NCI-H2196 treated with DMSO at 0.1 percent for 48 hours (cell line): ENCODE measurements around the gene PTPN3.

ENCODE experiments used
- DNase-seq: peaks from one replicate; lab custom pipeline; 2025; ENCODE audit not compliant: unreplicated experiment; lab: John Stamatoyannopoulos, UW

Gene PTPN3

DNA sequence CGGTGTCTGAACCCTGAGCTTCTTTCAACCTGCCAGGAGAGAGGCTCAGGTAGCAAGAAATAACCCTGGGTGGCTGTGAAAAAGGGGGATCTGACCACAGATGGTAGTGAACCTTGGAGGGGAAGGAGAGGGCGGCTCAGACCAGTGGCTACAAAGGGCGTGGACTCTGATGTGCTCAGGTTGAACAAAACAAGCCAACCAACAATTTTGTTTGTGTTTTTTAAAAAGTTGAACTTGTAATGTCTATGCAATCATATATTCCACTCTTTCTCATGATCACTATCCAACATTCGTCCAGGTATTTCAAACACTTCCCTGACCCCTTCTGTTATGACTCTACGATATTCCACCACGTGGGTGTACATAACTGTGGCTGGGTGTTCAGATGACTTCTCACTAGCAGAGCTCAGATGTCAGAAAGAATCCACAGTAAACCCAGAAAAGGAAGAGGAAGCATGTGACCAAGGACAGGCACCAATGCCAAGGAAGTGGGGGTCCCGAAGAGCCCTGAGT is 20.0 kb downstream of the PTPN3 start:
- DNase-seq = no peak

DNA sequence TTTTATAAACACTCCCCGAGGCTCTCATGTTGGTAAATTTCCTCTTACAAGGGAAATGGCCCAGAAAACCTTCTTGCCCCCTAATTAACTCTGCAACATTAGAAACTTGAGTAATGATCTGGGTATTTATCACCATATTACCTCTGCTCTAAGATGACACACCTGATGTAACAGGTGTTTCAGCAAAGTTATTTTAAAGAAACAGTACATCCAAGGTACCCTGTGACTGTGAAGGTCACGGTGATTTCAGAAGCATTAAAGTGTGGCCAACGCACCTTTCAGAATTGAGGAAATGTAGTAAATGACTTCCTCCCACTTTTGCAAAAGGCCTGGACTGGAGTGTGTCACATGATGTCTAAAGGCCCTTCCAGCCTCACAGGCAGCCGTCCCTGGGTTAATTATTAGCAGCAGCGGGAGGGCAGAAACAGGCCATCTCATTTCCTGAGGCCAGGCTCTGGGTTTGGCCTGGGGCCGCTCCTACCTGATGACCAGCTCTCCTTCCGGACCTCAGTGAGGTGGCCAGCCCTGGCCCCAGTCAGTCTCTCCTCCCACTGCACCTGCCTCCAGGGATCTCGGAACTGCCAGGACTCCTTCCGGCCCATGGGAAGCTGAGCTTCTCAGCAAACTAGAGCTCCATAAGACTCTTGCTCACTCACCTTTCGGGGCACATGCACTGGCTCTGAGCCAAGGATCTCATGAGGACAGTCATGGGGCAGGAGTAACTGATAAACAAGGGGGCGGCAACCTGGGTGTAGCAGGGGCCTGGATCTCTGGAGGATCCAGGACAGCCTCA is 20.7 kb downstream of the PTPN3 start:
- peak; percentile 59 for DNase-seq

DNA sequence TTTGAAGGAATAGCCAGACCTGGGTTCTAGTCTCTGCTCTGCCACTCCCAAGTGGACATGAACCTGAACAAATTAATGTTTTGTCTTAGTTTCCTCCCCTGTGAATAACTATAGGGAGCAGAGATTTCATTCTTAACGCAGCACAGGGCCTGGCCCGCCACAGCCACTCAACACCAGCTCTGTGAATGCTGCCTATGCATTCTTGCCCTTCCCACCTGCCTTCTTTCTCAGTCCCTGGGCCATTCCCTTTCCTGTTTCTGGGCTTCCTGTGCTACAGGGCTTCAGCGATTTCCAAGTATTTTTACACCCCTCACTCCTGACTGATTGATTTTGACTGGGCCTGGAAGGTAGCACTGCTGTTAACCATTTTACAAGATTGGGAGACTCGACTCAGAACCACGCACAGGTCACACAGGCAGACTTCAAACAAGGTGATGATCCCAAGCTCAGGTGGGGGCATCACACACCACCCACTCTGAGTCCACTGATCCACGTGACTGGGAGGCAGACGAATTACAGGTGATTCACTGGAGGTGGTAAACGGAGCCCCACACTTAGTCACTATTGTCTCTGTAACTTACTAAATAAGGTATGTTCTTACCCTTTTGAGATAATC is 21.4 kb downstream of the PTPN3 start:
- DNase-seq = no peak

DNA sequence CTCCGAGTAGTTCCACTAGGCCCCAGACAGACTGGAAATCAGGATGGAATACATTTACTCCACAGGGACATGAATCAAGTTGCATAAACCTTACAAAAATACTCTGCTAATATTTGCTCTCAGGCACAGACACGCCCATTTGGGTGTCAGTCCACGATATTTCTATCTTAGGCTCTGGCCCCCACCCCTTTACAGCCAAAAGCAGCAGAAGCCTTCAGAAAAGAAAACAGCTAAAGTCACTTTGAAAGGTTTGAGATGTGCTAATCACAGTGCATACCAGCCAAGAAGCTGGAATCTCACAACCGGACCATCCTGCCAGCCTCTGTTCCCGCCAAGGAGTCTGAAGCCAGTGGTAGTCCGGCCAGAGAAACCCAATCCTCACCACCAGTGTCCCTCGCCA is 22.6 kb downstream of the PTPN3 start:
- DNase-seq = no peak

DNA sequence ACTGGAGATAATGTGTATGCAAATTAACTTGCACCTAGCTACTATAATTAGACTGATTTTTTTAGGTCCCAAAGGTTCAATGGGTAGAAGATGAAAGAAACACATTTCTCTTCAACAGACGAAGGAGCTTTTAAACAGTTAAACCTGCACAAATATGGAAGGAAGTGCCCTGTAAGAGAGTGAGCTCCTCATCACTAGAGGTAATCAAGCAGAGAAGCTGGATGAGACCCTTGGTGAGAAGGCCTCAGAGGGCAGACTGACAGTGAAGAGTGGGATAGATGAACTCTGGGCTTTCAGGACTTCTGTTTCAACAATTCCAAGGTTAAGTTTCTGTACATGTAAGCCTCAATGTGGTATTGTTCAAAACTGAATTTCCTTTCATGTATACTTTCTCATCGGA is 23.2 kb downstream of the PTPN3 start:
- DNase-seq = no peak

DNA sequence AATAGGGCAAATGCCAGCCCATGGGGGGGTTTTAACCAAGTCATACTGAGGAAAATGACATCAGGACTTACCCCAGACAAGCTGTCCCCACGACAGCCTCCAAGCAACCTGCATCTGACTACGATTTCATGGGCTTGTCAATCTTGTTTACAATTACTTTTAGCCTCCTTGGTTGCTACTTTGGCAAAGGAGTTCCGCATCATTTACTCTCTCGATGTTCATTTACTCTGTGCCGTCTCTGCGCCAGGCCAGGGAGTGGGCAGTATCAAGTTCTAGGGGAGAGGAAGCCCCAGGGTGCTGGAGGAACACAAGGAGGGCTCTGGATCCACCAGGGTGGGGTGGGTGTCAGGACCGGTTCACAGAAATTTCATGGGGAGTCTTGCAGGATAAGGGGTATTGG is 23.9 kb downstream of the PTPN3 start:
- no peak for DNase-seq

DNA sequence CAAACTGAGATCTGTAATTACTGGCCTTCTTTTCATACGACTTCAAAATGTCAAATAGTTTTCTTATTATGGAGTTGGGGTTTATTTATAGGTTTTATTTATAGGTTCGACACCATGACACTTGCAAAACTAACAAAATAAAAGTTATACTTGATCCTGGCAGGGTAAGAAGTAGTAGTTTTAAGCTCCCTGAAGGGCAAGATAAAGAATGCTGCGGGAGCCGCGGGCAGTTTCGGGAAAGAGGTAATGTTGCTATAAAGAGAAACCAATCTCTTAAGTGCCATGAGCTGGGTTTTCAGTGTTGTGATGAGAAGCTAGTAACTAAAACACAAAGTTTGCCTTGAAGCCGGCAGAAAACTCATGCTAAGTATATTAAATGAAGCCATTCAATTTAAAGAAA is 24.8 kb downstream of the PTPN3 start:
- no peak for DNase-seq

DNA sequence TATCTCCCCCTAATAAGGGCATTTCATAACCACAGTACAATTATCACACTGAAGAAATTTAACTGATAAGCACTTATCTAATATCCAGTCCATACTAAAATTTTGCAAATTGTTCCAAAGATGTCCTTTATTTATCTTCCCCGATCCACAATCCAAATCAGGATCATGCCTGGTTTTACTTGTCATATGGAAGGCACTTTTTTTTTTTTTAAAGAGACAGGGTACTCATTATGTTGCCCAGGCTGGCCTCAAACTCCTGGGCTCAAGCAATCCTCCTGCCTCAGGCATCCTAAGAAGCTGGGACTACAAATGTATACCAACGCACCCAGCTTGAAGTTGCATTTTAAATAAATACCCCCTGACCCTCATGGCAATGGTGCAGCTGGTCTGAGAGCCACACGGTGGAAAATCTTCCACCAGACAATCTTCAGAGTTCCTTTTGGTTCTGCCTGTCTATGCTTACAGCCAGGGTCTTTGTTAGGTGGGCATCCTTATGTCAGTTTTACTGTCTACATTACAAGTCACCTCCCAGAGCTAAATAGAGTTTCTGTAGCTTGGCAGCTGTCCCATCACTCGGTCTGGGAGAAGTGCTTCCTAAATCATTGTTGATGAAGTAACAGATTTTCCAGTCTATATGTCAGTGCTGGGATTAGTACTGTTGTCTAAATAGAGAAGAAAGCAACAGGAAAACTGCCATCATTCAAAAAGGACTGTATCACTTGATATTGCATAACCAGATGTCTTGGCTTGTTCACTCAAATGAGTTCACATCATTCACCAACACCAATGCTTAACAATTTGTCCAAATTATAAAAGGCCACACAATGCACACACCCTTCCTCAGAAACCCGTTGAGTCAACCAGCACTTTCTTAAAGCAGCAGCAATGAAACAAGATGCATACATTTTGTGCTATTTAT is 26.4 kb downstream of the PTPN3 start:
- no peak for DNase-seq

DNA sequence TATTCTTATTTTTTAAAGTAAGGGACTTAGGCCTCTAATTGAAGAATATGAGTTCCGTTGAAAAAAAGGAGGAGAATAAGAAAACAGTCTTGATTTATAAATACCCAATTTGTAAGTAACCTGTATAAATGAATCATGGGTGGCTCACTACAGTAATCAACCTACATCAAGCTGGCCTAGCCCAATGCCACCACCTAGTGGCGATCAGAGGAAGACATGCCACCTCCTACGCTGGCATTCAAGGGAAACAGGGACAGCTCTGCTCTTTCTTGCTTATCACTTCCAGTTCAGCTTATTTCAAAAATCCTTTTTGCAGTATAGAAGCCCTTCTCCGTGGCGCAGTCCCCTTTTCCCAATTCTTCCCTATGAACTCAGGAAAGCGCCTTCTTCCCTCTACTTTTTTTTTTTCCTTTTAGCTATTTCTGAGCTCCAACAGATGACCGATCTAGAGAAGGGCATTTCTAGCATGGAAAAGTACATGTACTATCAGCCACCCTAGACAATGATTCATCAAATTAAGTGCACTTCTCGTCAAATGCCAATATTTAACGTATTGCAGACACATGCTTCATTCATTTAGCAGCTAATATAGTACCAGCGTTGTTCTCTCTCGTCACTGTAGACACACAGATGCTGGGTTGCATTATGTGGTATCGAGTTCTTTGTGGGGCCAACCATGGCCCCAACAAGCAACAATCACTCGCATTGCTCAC is 28.3 kb downstream of the PTPN3 start:
- peak; percentile 61 for DNase-seq

DNA sequence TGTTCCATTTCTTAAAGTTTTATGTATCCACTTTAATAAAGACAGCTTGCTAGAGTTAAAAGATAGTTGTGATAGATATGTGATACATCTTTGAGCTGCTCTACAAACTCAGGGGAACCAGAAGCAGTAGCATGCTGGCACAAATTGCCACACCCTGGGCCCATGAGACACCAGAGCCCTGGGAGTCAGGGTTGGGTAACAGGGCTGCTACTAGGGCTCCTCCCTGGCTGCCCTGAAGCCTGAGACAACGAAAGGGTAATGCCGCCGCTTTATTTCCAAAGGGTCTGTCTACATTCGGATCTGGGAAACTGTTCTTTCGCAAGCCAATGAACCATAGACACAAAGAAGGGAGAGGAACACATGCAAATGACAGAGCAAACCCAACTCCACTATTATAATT is 29.2 kb downstream of the PTPN3 start:
- no peak for DNase-seq

DNA sequence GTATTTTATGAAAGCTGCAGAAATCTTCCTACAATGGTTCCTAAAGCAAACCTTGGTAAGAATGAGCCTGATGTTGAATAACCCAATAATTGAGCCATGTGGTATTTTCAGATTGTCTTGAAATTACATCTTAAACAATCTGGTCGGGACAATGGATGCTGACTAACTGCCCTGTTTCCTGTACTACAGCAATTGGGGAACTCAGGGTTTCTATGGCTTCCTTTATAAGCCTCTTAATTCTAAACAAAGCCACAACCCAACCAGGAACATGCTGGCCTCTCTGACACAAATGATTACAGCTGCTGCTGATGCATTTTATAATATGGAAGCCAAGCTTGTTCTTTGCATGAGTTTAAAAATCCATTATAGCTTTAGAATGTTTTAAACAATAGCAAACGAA is 30.2 kb downstream of the PTPN3 start:
- no peak for DNase-seq

DNA sequence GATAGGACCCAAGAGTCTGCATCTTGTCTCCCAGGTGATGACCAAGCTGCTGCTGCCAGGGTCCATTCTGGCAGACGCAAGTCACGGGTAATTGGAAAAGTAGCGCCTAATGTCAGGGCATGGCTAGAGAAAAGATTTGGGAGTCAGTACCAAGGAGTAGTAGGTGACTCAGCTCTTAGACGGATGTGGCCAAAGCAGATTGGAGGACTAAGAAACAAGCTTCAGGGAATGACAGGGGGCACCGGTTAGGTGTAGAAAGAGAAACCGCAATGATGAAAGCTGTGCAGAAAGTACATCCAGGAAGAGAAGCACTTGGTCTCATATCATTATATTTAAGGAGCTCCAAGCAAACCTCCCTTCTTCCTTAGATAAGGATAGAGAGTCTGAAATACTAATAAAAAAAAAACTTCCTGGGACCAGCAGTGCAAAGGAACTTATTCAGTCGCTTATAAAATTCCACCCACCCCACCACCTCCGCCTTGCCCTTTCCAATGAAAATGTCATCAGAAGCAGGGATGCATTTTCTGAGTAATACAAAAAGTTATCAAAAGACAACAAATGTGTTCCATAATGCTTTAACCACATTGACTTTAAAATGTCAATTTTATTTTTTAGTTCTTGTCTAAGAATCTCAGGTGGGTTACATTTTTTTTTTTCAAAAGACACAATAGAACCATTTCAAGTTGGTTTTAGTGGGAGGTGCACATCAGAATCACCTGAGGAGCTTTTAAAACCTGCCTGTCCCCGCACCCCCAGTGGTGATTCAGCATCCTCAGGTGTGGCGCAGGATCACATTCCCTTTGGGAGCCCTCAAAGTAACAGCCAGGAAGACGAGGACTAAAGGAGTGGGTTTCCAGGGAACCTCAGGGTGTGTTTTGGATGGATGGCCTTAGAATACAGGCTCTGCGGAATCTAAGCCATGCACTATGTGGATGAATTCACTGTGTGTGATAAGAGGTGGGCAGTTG is 31.2 kb downstream of the PTPN3 start:
- no peak for DNase-seq

DNA sequence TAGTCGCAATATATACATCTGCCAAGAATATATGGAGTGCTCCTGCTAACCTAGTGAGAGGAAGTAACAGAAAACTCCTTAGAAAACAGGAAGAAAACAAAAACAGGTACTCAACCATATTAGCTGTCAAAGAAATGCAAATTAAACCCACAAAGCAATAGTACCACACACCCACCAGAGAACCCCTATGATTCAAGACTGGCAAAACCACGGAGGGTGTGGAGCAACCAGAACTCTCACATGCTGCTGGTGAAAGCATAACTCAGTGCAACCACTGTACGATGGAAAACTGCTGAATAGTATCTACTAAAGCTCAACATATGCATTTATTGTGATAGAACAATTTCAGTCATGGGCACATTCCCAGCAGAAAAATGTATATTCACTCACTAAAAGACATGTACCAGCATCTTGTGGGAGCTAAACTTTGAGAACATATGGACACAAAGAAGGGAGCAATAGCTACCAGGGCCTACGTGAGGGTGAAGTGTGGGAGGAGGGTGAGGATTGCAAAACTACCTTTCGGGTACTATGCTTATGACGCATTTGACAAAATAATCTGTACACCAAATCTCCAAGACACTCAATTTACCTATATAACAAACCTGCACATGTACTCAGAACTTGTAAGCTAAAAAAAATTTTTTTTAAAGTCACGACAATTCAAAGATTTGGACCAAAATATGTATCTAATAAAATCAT is 34.0 kb downstream of the PTPN3 start:
- no peak for DNase-seq

DNA sequence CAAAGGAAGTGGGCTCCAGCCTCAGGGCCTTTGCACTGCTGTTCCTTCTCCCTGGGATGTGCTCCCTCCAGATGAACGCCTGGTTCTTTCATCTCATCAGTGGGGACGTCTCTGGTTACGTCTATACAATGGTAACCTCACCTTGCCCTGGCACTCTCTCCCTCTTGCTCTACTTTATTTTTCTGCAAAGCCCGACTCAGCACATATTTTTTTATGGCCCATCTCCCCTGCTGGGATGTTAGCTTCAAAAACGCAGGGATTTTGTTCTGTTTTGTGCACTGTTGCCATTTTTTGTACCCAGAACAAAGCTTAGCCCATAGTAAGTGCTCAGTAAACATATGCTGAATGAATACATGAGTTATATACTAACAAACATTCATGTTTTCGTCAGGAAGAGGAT is 37.5 kb downstream of the PTPN3 start:
- DNase-seq = no peak

DNA sequence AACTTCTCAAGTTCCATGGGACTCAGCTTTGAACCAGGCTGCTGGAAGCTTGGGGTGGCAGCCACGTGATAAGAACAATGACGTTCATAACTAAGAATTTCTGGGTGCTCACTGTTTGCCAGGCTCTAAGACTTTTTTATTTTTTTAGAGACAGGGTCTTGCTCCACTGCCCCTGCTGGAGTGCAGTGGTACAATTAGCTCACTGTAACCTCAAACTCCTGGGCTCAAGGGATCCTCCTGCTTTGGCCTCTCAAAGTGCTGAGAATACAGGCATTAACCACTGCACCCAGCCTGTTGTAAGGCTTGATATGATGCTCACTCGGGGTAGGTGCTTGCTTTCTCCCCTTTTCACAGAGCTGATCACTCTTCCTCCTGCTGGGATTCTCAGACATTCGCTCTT is 38.7 kb downstream of the PTPN3 start:
- no peak for DNase-seq

DNA sequence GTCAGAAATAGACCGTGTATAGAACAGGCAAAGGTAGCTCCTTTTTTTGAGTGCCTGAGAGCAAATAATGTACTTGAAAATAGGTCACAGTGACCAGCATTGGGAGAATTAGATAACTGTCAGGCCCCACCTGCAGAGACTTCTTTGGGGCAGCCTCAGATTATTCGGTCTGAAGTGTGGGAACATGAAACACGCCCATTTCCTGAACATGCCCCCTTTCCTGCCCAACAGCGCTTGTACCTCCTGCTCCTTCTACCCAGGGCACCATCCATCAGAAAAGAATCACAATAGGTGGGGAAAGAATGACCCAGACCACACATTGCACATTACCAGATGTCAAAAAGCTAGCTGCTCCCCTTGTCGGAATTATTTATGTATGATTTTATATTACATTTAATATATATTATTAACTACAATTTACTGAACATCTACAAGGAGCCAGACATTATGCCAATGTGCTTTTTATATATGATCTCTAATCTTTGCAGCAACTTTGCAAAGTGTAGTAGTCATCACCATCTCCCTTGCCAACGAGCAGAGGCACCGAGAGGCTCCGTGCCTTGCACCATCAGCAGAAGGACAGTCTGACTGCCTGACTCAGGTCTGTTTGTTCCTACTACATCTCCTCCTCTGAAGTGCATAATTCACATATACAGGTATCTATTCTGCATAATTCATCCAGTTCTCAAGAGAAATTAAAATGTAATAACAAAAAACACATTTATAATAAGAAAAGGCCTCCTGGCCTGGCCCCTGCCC is 39.5 kb downstream of the PTPN3 start:
- DNase-seq = no peak

DNA sequence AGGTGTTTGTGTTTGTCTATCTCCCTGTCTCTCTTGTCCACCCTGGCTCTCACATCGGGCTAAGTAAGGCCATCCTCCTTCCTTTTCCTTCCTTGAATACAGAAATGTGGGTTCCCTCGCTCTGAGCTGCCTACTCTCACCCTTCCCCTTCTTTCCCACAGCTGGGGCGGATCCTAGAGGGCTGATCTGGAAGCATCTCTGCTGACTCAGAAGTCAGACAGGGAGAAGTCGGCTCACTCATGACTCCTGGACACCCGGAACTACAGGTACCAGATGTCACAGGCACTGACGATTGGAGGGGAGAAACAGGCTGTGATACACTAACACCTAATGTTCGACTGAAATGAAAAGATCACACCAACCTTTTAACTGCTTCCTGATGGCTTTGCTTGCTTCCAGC is 41.3 kb downstream of the PTPN3 start:
- DNase-seq = no peak

DNA sequence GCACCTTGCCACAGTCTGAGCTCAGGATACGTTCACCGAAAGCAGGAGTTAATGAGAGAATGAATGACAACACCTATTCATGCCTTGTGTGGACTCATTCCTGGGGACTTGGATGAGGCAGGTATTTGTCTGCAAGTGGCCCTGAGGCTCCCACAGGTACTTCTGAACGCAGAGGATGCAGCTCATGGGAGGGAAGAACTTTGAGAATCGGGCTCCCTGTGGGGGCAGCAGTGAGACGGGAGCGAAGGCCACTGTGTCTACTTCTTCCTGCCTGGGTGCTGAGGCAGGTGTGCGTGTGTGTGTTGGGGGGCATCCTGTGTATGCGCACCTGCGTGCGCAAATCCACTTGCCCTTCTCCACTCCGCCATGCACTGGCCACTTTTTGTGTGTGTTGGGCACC is 42.2 kb downstream of the PTPN3 start:
- DNase-seq = no peak

DNA sequence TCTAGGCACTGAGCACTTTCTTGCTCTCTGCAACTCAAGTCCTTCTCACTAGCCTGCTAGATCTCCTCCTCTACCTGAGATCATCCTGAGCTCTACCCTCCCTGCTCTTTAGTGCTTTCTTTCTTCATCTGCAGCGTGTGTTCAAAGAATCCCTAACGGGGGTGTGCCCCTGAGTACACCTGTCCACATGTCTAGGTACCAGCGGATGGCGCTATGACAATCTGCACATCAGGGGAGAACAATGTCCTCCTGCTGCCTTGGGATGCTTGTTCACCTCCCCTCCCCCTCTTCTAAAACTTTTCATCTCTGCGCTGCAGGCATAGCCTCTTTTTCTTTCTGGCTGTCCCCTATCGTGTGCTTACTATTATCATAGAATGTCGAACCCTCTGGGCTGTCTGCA is 42.7 kb downstream of the PTPN3 start:
- DNase-seq = no peak
